GM19372 (cell line): Measurements from ENCODE around the gene OR51Q1.

Source experiments
- ATAC-seq: cut with Tn5 transposase; IDR thresholded peaks from one replicate; pipeline ENCODE4 v1.9.1; 2021; ENCODE audit warnings: mild to moderate bottlenecking, low read depth, moderate library complexity; ENCODE audit not compliant: unreplicated experiment

The OR51Q1 gene, protein sequence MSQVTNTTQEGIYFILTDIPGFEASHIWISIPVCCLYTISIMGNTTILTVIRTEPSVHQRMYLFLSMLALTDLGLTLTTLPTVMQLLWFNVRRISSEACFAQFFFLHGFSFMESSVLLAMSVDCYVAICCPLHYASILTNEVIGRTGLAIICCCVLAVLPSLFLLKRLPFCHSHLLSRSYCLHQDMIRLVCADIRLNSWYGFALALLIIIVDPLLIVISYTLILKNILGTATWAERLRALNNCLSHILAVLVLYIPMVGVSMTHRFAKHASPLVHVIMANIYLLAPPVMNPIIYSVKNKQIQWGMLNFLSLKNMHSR

GRCh38 chr11:5421811-5422210 lies at the start of gene OR51Q1:
TSS of gene OR51Q1 (plus strand) at chr11:5422111. CDS start at chr11:5422201, 90 bp downstream.
- no peak for ATAC-seq

DNA sequence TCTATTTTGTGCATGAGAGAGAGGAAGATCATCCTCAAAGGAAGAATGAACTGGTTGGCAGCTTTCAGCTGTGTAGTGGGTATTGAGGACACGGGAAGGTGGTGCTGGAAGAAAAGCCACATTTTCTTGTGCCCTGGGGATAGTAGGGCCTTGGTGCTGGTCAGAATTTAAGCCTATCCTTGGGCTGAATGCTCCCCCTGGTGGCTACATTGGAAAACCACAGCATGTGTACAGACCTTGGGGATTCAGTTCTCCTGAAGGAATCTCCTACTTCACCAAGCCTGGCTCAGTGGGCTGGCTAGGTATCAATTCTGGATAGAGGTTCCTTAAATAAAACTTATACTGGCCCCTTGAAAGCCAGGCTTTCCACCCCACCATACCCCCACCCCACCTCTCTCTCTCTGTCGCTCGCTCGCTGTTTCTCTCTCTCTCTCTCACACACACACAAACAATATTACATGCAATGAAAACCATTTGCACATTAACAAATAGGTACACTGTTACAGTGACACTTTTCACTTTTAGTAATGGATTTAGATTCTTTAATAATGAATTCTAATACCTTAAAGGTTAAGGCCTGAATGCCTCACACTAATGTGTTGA lies 41.1 kb upstream of the OR51Q1 start:
- peak; percentile 94 for ATAC-seq

DNA sequence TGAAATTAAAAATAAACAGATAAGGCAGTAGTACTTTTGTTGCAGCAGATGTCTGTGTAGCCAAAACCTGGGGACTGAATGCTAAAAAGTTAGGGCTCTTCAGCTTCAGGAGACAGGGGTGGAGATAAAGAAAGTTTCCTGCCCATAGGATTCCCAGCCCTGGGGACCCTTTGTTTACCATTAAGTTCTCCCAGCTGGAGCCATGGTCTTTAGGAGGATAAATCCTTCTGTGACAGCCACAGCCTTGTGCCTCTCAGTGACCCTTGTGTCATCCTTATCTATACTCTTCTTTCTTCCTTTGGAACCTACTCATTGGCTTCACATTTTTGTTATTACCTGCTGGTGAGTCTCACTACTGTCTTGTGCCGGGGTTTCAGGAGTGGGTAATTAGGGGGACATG lies 38.3 kb upstream of the OR51Q1 start, which contains the start of gene OR51M1:
Gene OR51M1, plus strand, starts transcription at position 237 of the 400 bp plus-strand sequence. CDS start 5,587 bp downstream, outside the sequence.
- no peak for ATAC-seq

DNA sequence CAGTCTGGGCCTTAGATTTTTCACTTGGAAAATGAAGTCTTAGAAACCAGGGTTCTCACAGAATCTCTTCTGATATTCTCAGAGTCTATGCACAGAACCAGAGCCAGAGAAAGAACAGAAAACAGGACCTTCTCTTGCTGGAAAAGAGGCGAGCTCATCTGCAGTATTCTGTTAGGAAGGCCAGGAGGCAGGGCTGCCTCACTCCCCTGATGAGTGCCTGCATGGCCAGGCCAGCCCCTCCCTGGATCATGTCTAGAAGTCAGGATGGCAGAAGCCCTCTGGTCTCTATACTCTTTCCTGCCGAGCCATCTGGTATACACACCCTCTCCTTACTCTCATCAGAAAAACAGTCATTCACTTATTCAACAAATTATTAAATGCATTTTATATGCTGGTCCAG lies 37.6 kb upstream of the OR51Q1 start:
- ATAC-seq, result no peak

GRCh38 chr11:5390210-5390609 lies 31.7 kb upstream of the OR51Q1 start:
- no peak for ATAC-seq

DNA sequence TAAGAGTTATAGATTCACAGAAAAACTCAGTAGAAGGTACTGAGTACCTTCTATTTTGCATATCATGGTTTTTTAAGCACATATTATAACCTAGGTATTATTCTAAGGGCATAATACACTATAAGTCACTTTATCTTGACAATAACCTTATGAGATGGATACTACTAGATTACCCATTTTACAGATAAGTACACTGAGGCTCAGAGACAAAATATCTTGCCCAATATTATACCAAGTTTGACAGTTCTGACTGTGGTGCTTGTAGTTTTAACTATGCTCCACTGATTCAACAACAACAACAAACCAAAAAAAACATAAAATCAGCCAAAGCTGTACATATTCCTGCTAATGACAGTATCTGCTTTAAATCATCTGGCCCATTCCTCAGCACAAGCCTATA lies 27.8 kb upstream of the OR51Q1 start:
- ATAC-seq, result no peak

- no peak for ATAC-seq
Measured at GRCh38 chr11:5398936-5399335, 23.0 kb upstream of the OR51Q1 start.

DNA sequence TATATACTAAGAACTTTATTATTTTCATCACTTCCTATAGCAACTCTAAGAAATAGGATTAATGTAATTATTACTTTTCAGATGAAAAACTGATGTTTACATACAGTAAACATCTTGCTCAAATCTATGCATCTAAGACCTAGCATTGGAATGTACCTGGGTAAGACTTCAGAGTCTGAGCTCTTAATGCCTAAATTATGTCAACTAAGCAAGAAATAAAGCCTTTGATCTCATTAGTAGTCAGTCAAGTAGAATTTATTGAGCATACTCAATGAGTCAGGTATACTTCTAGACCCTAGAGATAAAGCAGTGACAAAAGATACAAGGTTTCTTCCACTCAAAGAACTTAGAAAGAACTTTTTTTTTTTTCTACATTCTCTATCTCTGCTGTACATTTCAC lies 16.7 kb upstream of the OR51Q1 start:
- ATAC-seq, result no peak

DNA sequence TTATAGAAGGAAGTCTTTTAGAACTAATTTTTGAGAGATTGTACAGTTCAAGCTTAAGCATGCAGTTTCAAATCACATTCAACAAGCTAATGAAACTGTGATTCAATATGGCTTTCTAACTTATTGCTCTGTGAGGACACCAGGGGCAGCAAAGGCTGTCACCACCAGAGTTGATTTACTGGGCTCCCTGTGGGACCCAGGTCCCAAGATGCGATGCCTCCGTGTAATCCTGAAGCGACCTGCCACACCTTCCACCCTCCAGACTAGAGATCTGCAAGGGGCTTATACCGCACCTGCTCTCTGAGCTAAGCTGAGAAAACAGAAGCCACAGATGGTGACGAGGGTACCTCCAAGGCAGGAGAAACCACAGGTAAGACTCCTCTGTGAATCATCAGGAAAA lies 918 bp upstream of the OR51Q1 start:
- ATAC-seq, result no peak

GRCh38 chr11:5423131-5423530 lies 1.2 kb downstream of the OR51Q1 start:
- ATAC-seq, result no peak

DNA sequence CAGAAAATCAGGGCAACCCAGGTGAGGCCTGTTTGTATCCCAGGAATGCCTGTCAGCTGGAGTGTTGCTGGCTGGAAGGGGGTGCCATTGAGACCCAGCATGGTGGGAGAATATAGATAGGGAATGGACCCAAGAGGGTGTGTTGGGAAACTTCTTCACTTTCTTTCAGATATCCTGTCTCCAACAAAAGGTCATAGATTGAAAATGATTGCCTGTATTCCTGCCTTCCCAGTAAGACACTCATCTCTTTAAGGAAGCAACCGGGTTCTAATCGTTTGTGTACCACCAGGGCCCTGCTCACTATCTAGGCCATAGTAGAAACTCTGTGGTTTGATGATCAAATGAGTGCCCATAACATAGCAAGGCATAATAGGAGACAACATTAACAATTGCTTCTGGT lies 19.5 kb downstream of the OR51Q1 start, which contains the start of gene OR51I1:
Gene OR51I1, minus strand, starts transcription at position 101 of the 400 bp plus-strand sequence. Its CDS starts 0 bp downstream, at position 101.
- ATAC-seq, result no peak

- ATAC-seq, result no peak
Measured at GRCh38 chr11:5443835-5444393, 22.0 kb downstream of the OR51Q1 start.

DNA sequence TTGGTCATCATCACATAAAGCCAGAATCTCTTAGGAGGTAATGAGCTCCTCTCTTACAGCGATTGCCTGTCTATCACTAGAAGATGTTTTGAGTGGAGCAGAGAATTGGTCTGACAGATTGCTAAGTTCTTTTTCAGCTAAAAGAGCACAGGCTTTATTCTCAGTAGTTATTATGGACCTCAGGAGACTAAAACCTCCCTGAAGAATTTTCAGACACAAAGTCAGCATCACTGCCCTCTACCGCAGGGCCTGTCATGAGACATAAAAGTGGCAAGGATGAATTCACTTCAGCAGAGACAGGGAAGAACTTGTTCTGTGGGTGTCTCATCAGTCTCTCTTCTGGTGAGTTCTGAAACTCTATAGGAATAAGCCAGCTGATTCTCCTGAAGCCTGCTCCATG lies 27.1 kb downstream of the OR51Q1 start, which contains the start of gene OR51I2:
Gene OR51I2, plus strand, starts transcription at position 301 of the 400 bp plus-strand sequence. CDS start 4,166 bp downstream, outside the sequence.
- no peak for ATAC-seq

DNA sequence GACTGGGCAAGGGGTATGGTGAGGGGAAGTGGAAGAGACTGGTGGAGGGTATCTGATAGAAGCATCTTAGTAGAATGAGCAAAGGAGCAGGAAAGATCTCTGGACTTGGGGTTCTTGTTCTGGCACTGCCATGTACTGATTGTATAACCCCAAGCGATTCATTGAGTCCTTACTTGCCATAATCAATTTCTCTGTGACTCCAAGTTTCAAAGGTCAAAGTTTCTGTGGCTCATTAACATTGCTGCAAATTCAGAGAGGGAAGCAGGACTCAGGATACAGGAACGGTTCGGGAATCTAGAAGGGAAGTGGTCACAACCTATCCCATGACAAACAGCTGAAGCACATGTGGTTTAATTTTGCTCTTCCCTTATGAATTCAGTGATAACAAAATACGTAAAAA lies 27.5 kb downstream of the OR51Q1 start:
- ATAC-seq, result no peak

DNA sequence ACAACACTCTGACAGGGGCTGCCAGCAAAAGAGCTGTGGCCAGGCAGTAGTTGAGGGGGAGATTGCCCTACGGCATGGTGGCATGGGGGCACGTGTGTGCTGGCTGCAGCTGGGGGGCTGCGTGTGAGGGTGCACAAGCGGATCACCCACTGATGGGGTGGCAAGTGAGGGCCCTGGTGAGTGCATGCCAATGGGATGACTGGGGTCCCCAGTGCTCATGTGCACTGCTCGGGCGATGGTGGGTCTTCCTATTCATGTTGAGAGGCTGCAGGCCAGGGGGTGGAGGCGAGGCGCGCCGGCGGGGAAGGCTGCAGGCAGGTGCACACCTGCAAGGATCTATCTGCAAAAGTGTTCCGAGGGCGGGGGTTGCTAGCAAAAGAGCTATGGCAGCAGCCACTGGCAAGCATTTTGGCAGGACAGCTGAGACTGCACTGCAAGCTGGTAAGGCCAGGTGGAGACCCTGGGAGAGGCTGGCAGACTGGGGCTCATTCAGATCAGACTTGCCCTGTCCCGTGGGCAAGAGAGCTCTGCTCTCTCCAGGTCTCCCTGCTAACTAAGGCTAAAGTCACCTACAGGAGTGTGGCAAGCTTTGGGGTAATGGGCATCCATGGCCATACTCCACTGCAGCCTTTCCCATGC lies 39.2 kb downstream of the OR51Q1 start:
- no peak for ATAC-seq

GRCh38 chr11:5467527-5467926 lies 45.6 kb downstream of the OR51Q1 start:
- ATAC-seq, result no peak
